Measurements from ENCODE around the gene ENAM.

GRCh38 chr4:70687392-70687791 lies 58.8 kb downstream of the ENAM start:
- no peak for TF ChIP-seq CTCF (IDR thresholded peaks at IDR 0.05)
- TF ChIP-seq POLR2AphosphoS5 (IDR thresholded peaks at IDR 0.05): no peak
- no peak for TF ChIP-seq POLR2A (IDR thresholded peaks at IDR 0.05)

All from prostate gland (tissue), 2 donors.